SKM-1 treated with dmso at 0.1 percent for 144 hours (cell line): ENCODE data around the gene XIRP2.
"Not testable (repeated sequence)": the region's sequence is repeated elsewhere in the genome, so short reads cannot be mapped to it uniquely, and the experiment has no call there.

ENCODE experiments used
- DNase-seq: peaks from one replicate; lab custom pipeline; 2025; ENCODE audit not compliant: unreplicated experiment; lab: John Stamatoyannopoulos, UW

The XIRP2 gene

GRCh38 chr2:167048829-167049228 is 160.5 kb downstream of the XIRP2 start:
- no peak for DNase-seq

- no peak for DNase-seq
Observed at GRCh38 chr2:167049659-167050058, 161.4 kb downstream of the XIRP2 start.

- no peak for DNase-seq
Observed at GRCh38 chr2:167052825-167053224, 164.5 kb downstream of the XIRP2 start.

- DNase-seq = no peak
Observed at GRCh38 chr2:167054881-167055280, 166.6 kb downstream of the XIRP2 start.

GRCh38 chr2:167057446-167057845 is 169.2 kb downstream of the XIRP2 start:
- no peak for DNase-seq

GRCh38 chr2:167059173-167059572 is 170.9 kb downstream of the XIRP2 start:
- no peak for DNase-seq

GRCh38 chr2:167069855-167070254 is 181.6 kb downstream of the XIRP2 start:
- no peak for DNase-seq

- not testable (repeated sequence) for DNase-seq
Observed at GRCh38 chr2:167075708-167076107, 187.4 kb downstream of the XIRP2 start.

- not testable (repeated sequence) for DNase-seq
Observed at GRCh38 chr2:167098931-167099330, 210.7 kb downstream of the XIRP2 start.

GRCh38 chr2:167100506-167100905 is 212.2 kb downstream of the XIRP2 start:
- no peak for DNase-seq

GRCh38 chr2:167103028-167103756 is 214.9 kb downstream of the XIRP2 start:
- DNase-seq = no peak

GRCh38 chr2:167103757-167104133 is 215.5 kb downstream of the XIRP2 start:
- DNase-seq = no peak

- DNase-seq = no peak
Observed at GRCh38 chr2:167104691-167105090, 216.4 kb downstream of the XIRP2 start.

- DNase-seq = not testable (repeated sequence)
Observed at GRCh38 chr2:167109682-167110081, 221.4 kb downstream of the XIRP2 start.

GRCh38 chr2:167110345-167110744 is 222.1 kb downstream of the XIRP2 start:
- DNase-seq = no peak

- DNase-seq = no peak
Observed at GRCh38 chr2:167114018-167114417, 225.7 kb downstream of the XIRP2 start.

GRCh38 chr2:167115541-167115940 is 227.3 kb downstream of the XIRP2 start:
- no peak for DNase-seq

GRCh38 chr2:167122389-167122788 is 234.1 kb downstream of the XIRP2 start:
- no peak for DNase-seq

- no peak for DNase-seq
Observed at GRCh38 chr2:167126165-167126564, 237.9 kb downstream of the XIRP2 start.

GRCh38 chr2:167127135-167127534 is 238.9 kb downstream of the XIRP2 start:
- DNase-seq = no peak

- no peak for DNase-seq
Observed at GRCh38 chr2:167128130-167128529, 239.8 kb downstream of the XIRP2 start.

GRCh38 chr2:167132066-167132465 is 243.8 kb downstream of the XIRP2 start:
- no peak for DNase-seq

- DNase-seq = no peak
Observed at GRCh38 chr2:167132906-167133555, 244.8 kb downstream of the XIRP2 start.
